HFF-Myc (cell line): ENCODE measurements around the gene PGPEP1.
"Not testable (repeated sequence)": the region's sequence is repeated elsewhere in the genome, so short reads cannot be mapped to it uniquely, and the experiment has no call there.

Experiments
- DNase-seq: peaks from one replicate; pipeline ENCODE4 v3.0.0-alpha.2; 2011; ENCODE audit warnings: low read depth; ENCODE audit errors: extremely low read depth
- H3K4me3 ChIP-seq: replicated peaks from 2 replicates; pipeline ENCODE4 v1.5.1; 2011; ENCODE audit warnings: low read depth, mild to moderate bottlenecking, control low read depth, low read length
- CTCF ChIP-seq: IDR thresholded peaks from 2 replicates; pipeline ENCODE4 v1.5.1; 2012; ENCODE audit warnings: mild to moderate bottlenecking, low read depth, low read length, control low read depth; ENCODE audit errors: missing control alignments

PGPEP1 gene

GRCh38 chr19:18397242-18398202 lies 57.1 kb downstream of the PGPEP1 start, which contains the start of gene LRRC25:
Gene LRRC25, minus strand, starts transcription at chr19:18397622. Its CDS starts 659 bp downstream, at chr19:18396963.
- DNase-seq, result no peak
- no peak for TF ChIP-seq CTCF
- H3K4me3 ChIP-seq, result no peak within 1 kb of the TSS

- DNase-seq, result no peak
- TF ChIP-seq CTCF, result no peak
- no peak overlapping the region for H3K4me3 ChIP-seq
Measured at GRCh38 chr19:18399008-18399407, 58.6 kb downstream of the PGPEP1 start.

DNA sequence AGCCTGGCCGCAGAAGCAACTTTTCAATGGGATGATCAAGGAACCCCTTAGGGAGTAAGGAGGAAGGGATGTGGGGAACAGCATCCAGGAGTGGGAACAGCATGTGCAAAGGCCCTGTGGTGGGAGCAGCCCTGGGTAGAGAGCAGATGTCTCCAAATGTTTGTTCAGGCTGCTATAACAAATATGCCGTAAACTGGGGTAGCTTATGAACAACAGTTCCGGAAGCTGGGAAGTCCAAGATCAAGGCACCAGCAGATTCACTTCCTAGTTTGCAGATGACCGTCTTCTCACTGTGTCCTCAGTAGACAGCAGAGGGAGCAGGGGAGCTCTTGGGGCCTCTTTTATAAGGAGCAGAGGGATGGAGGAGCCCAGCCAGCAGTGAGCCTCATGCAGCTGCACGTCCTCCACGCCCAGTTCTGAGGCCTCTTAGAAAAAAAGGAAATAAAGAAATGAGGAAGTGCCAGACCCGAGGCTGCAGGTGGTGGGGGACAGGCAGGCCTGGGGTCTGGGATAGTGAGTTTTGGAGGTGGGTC lies 61.2 kb downstream of the PGPEP1 start:
- no peak overlapping the region for H3K4me3 ChIP-seq
- no peak for DNase-seq
- TF ChIP-seq CTCF, result peak; percentile 56

- H3K4me3 ChIP-seq, DNase-seq: not testable (repeated sequence)
Measured at GRCh38 chr19:18402455-18403248, 62.3 kb downstream of the PGPEP1 start.

GRCh38 chr19:18405754-18406153 lies 65.4 kb downstream of the PGPEP1 start:
- H3K4me3 ChIP-seq, DNase-seq: not testable (repeated sequence)

GRCh38 chr19:18406749-18407148 lies 66.4 kb downstream of the PGPEP1 start:
- TF ChIP-seq CTCF, result no peak
- H3K4me3 ChIP-seq, result no peak overlapping the region

DNA sequence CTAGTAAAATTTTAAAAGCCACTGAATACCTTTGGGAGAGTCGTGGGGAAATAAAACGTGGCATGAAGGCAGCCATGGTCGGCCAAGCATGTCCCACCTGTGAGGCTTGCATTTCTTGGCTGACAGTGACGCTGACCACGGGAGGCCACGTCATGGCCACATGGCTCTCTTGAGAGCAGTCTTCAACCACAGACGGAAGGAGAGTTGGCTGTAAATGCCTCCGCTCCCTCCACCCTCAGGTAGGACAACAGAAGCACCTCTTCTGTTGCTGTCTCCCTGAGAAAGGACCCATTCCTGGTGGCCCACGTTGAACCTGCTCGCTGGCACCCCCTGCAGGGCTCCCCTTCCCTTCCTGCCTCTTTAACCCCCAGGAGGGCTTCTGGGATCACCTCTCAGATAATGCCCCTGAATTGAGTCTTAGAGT lies 67.7 kb downstream of the PGPEP1 start:
- H3K4me3 ChIP-seq, result no peak overlapping the region
- TF ChIP-seq CTCF, result peak; percentile 50
- no peak for DNase-seq

More at GRCh38 chr19:18406749-18407148, 66.4 kb downstream of the PGPEP1 start:
- DNase-seq, result no peak
